C4-2B (cell line): ENCODE data around the gene NDUFA12.

Source experiments
- ZFX ChIP-seq: fragments of 450-650 bp; IDR thresholded peaks from 2 replicates; pipeline ENCODE4 v1.6.1; 2017
- TF ChIP-seq, protein P1 (sequence below): fragments of 450-650 bp; conservative IDR thresholded peaks from 2 replicates; pipeline ENCODE4 v1.5.1; 2017; ENCODE audit warnings: mild to moderate bottlenecking

GRCh38 chr12:95022477-95022876 lies 19.0 kb upstream of the NDUFA12 start:
- TF ChIP-seq, protein P1, sequence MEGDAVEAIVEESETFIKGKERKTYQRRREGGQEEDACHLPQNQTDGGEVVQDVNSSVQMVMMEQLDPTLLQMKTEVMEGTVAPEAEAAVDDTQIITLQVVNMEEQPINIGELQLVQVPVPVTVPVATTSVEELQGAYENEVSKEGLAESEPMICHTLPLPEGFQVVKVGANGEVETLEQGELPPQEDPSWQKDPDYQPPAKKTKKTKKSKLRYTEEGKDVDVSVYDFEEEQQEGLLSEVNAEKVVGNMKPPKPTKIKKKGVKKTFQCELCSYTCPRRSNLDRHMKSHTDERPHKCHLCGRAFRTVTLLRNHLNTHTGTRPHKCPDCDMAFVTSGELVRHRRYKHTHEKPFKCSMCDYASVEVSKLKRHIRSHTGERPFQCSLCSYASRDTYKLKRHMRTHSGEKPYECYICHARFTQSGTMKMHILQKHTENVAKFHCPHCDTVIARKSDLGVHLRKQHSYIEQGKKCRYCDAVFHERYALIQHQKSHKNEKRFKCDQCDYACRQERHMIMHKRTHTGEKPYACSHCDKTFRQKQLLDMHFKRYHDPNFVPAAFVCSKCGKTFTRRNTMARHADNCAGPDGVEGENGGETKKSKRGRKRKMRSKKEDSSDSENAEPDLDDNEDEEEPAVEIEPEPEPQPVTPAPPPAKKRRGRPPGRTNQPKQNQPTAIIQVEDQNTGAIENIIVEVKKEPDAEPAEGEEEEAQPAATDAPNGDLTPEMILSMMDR = no peak
- TF ChIP-seq ZFX = no peak
